Motor neuron (in vitro differentiated cells): ENCODE data around the gene SAMD4A. TPM values are rescaled to one million over a fixed set of nuclear protein-coding genes. Genes with fewer than 3 reads are reported as not detected.
A peak's percentile ranks its signal among the peaks of the same experiment; 100 is the strongest.

Source experiments
- ATAC-seq, 8 experiments: fragments of 200-7000 bp; cut with Tn5 transposase; replicated peaks in 6 of 8; 2 replicates each; pipeline ENCODE4 v1.8.0; 2021; ENCODE audit warnings: mild to moderate bottlenecking in 8 of 8, moderate library complexity in 8 of 8
- H3K27ac ChIP-seq, 2 donors: fragments of 250-450 bp; sonication (Bioruptor Pico); 2 replicates each; pipeline ENCODE4 v1.9.0; 2021; ENCODE audit warnings: antibody characterized with exemption in 2 of 2, mild to moderate bottlenecking in 2 of 2, moderate library complexity in 1 of 2
- H3K4me1 ChIP-seq, 2 donors: fragments of 250-450 bp; sonication (Bioruptor Pico); replicated peaks in 1 of 2; 2 replicates each; pipeline ENCODE4 v1.6.1; 2021; ENCODE audit warnings: antibody characterized with exemption in 2 of 2, mild to moderate bottlenecking in 2 of 2, moderate library complexity in 1 of 2
- H3K4me3 ChIP-seq, 5 donors: fragments of 250-450 bp; sonication (Bioruptor Pico); 2 replicates each; pipeline ENCODE4 v1.9.0; 2021; ENCODE audit warnings: antibody characterized with exemption in 5 of 5, mild to moderate bottlenecking in 5 of 5, moderate library complexity in 4 of 5
- WGBS, 10 experiments: fragments of 450-650 bp; shearing (Covaris generic); methylation state at CpG; one replicate each; pipeline ENCODE4 v1.0.0; 2022; 5-methylcytosine and 5-hydroxymethylcytosine counted together
- in situ Hi-C, 9 experiments: fragments of 400-800 bp; cut with MboI; loops; one replicate each; pipeline ENCODE4 v1.15.0; 2021; ENCODE audit warnings: low sequenced_read_pairs in 9 of 9, low pct_unique_long_range_greater_than_20kb in 2 of 9; ENCODE audit not compliant: unreplicated experiment in 9 of 9
- total RNA-seq, 8 experiments: library from RNA; unstranded; fragments of 300-600 nt; gene quantifications; 2 replicates each; pipeline versions ENCODE4 v1.2.3 to v1.2.4, GENCODE V29; 2022

Gene SAMD4A
- total RNA-seq, 8 experiments from 2014 or later: 2.1 to 38.6 (median 9.9) TPM

GRCh38 chr14:54712465-54713200 lies 145.7 kb downstream of the SAMD4A start:
- in situ Hi-C loops: no loop called here
- no peak for ATAC-seq
- Histone ChIP-seq H3K4me3 (no peak overlapping the region), H3K27ac (no peak overlapping the region), H3K4me1 (no peaks in the 10 kb centered on the region)
- WGBS, 10 experiments: 20 to 100% (median 70%) methylated on average over 1 to 5 of the region's 5 CpGs; no CpG with 5 or more reads in 1 of the 10 experiments

GRCh38 chr14:54713379-54713778 lies 146.5 kb downstream of the SAMD4A start:
- H3K27ac ChIP-seq: no peak overlapping the region
- no peak overlapping the region for H3K4me3 ChIP-seq
- in situ Hi-C loops: no loop called here
- no peaks in the 10 kb centered on the region for H3K4me1 ChIP-seq
- ATAC-seq: no peak

- H3K4me3 ChIP-seq: no peak overlapping the region
- in situ Hi-C loops: no loop called here
- no peak overlapping the region for H3K27ac ChIP-seq
- H3K4me1 ChIP-seq: no peaks in the 10 kb centered on the region
- peak in 2 of 8 experiments; percentile 49 to 79 for ATAC-seq
- WGBS, 10 experiments: 14 to 95% (median 50%) methylated on average over 1 to 4 of the region's 4 CpGs
Observed at GRCh38 chr14:54715239-54715638, 148.3 kb downstream of the SAMD4A start.

GRCh38 chr14:54715811-54716210 lies 148.9 kb downstream of the SAMD4A start:
- Histone ChIP-seq H3K4me1 (no peaks in the 10 kb centered on the region), H3K27ac (no peak overlapping the region), H3K4me3 (no peak overlapping the region)
- in situ Hi-C loops: no loop called here
- no peak for ATAC-seq
- WGBS, 10 experiments: 29 to 88% (median 63%) methylated on average over 1 of the region's 1 CpG; no CpG with 5 or more reads in 4 of the 10 experiments

GRCh38 chr14:54716862-54717261 lies 149.9 kb downstream of the SAMD4A start:
- Histone ChIP-seq H3K4me1 (no peaks in the 10 kb centered on the region), H3K27ac (no peak overlapping the region), H3K4me3 (no peak overlapping the region)
- in situ Hi-C loops: no loop called here
- WGBS, 10 experiments: 60 to 100% (median 98%) methylated on average over 1 to 3 of the region's 3 CpGs; no CpG with 5 or more reads in 2 of the 10 experiments
- ATAC-seq: peak in 2 of 8 experiments; percentile 23 to 80

- Histone ChIP-seq H3K4me1 (no peaks in the 10 kb centered on the region), H3K4me3 (no peak overlapping the region), H3K27ac (no peak overlapping the region)
- in situ Hi-C loops: no loop called here
- WGBS, 10 experiments: 50 to 93% (median 77%) methylated on average over 2 to 3 of the region's 3 CpGs; no CpG with 5 or more reads in 2 of the 10 experiments
- peak in 1 of 8 experiments; percentile 28 for ATAC-seq
Observed at GRCh38 chr14:54718046-54718445, 151.1 kb downstream of the SAMD4A start.

GRCh38 chr14:54719406-54719805 lies 152.5 kb downstream of the SAMD4A start:
- no peak overlapping the region for H3K4me3 ChIP-seq
- in situ Hi-C loops: no loop called here
- no peaks in the 10 kb centered on the region for H3K4me1 ChIP-seq
- WGBS, 10 experiments: 60 to 100% (median 100%) methylated on average over 1 to 3 of the region's 4 CpGs; no CpG with 5 or more reads in 1 of the 10 experiments
- no peak overlapping the region for H3K27ac ChIP-seq
- no peak for ATAC-seq

- peak in 3 of 8 experiments; percentile 36 to 65 (median 45) for ATAC-seq
- in situ Hi-C loops: no loop called here
- H3K4me1 ChIP-seq: peaks cover 2 to 7% of the 10 kb centered on the region in 2 donors
- 50 to 88% (median 63%) methylated on average over 2 to 4 of the region's 4 CpGs; no CpG with 5 or more reads in 2 of the 10 experiments for WGBS, 10 experiments
- no peak overlapping the region for H3K27ac ChIP-seq
- H3K4me3 ChIP-seq: no peak overlapping the region
Observed at GRCh38 chr14:54722791-54723432, 156.0 kb downstream of the SAMD4A start.

GRCh38 chr14:54724123-54724522 lies 157.2 kb downstream of the SAMD4A start:
- WGBS, 10 experiments: 20 to 100% (median 83%) methylated on average over 1 to 4 of the region's 4 CpGs; no CpG with 5 or more reads in 2 of the 10 experiments
- ATAC-seq: no peak

GRCh38 chr14:54724676-54725325 lies 157.9 kb downstream of the SAMD4A start:
- Histone ChIP-seq H3K4me1 (peaks cover 2 to 14% of the 10 kb centered on the region in 2 donors), H3K27ac (no peak overlapping the region), H3K4me3 (no peak overlapping the region)
- in situ Hi-C loops: no loop called here
- WGBS, 10 experiments: 60 to 100% (median 95%) methylated on average over 1 to 4 of the region's 5 CpGs; no CpG with 5 or more reads in 1 of the 10 experiments
- ATAC-seq: peak in 1 of 8 experiments; percentile 16

More at GRCh38 chr14:54724123-54724522, 157.2 kb downstream of the SAMD4A start:
- in situ Hi-C loops: no loop called here
- H3K4me1 ChIP-seq: peaks cover 2 to 13% of the 10 kb centered on the region in 2 donors
- no peak overlapping the region for H3K4me3 ChIP-seq
- no peak overlapping the region for H3K27ac ChIP-seq

- no peak for ATAC-seq
- in situ Hi-C loops: no loop called here
- no peak overlapping the region for H3K27ac ChIP-seq
Observed at GRCh38 chr14:54725998-54726397, 159.1 kb downstream of the SAMD4A start.

GRCh38 chr14:54727929-54728328 lies 161.0 kb downstream of the SAMD4A start:
- H3K27ac ChIP-seq: peak overlapping the region in 1 of 2 donors; percentile 58
- in situ Hi-C loops: no loop called here
- H3K4me1 ChIP-seq: peaks cover 8 to 20% of the 10 kb centered on the region in 2 donors
- WGBS, 10 experiments: 0 to 74% (median 55%) methylated on average over 2 to 7 of the region's 7 CpGs; no CpG with 5 or more reads in 2 of the 10 experiments
- ATAC-seq: peak in 7 of 8 experiments; percentile 6 to 89 (median 41)
- no peak overlapping the region for H3K4me3 ChIP-seq

More at GRCh38 chr14:54725998-54726397, 159.1 kb downstream of the SAMD4A start:
- H3K4me3 ChIP-seq: no peak overlapping the region
- H3K4me1 ChIP-seq: peaks cover 8 to 20% of the 10 kb centered on the region in 2 donors
